GM18867 (cell line): ENCODE measurements around the gene RBM17.
"Not testable (repeated sequence)": the region's sequence is repeated elsewhere in the genome, so short reads cannot be mapped to it uniquely, and the experiment has no call there.

Experiments
- ATAC-seq: cut with Tn5 transposase; IDR thresholded peaks from one replicate; pipeline ENCODE4 v1.9.1; 2021; ENCODE audit warnings: mild to moderate bottlenecking, moderate library complexity; ENCODE audit not compliant: unreplicated experiment

RBM17 gene

DNA sequence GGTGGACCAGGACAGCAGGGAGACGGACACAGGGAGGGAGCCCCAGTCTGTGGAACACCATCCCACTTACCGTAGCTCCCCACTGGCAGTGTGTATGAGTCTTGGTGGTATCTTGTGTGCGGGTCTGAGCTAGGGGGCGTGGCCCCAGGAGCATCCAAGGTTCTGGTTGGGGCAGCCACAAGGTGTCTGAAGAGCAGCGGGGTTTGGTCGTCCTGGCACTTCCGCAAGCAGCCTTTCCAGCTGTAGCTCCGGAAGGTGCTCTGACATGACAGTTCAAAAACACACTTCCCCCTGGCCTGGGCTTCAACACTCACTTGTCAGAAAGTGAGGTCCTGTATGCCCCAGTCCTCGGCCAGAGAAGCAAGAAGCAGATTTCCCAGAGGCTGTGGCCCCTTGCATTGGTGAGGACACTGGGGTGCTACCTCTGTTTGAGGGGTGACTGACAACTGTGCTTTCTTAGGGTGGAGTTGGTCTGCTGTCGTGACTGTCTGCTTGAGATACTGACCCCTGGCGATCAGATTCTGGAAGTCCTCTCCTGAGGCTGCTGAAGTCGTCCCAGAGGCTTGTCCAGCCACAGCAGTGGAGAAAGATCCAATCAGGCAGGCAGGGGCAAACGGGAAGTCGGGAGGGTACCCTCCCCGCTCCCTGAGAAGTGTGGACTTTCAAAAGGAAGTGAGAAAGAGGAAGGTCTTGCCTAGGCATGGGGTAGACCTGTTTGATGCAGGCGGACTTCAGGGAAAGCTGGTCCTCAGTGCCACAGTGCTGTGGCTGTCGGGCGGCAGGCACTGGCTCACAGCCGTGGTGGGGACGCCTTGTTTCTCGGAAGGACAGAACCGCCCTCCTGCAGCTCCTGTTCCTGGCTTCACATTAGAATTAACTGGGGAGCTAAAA is 62.5 kb downstream of the RBM17 start:
- peak; percentile 91 for ATAC-seq

DNA sequence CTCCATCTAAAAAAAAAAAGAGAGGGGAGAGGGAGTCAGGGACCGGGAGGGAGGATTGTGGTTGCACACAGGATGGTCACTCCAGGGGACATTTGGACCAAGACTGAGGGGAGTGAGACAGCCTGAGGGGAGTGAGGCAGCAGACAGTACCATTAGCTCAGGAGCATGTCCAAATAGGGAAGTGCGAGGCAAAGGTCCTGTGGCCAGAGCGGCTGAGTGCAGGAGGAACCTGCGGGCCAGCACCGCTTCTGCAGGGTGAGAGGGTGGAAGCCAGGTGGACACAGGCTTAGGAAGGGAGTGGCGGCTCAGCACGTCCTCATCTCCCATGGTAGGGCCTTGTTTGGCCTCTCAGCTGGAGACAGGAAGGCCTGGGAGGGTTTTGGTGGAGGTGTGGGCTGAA is 65.0 kb downstream of the RBM17 start:
- no peak for ATAC-seq

DNA sequence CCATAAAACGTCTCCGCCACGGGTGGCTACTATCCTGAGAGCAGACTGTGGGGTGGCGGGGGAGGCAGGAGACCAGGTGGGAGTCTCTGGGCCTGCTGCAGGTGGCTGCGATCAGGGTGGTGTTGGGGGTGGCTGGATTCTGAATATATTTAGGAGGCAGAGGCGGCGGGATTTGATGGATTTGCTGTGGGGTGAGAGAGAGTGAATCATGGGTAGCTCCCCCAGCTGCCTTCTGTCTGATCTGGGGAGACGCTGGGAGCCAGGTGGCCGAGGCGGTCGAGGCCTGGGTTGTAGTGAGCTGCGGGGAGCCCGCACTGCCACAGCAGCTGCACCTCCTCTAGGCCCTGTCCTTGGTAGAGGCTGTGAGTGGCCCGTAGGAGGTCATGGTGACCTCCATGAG is 65.7 kb downstream of the RBM17 start:
- ATAC-seq = no peak

- no peak for ATAC-seq
These were observed 69.4 kb downstream of the RBM17 start for GRCh38 chr10:6158276-6158675.

- ATAC-seq = no peak
These were observed 73.1 kb downstream of the RBM17 start for GRCh38 chr10:6161921-6162320.

GRCh38 chr10:6162589-6163356 is 73.9 kb downstream of the RBM17 start:
- ATAC-seq = no peak

GRCh38 chr10:6163364-6164270 is 74.8 kb downstream of the RBM17 start:
- ATAC-seq = peak; percentile 96

GRCh38 chr10:6164271-6165095 is 75.6 kb downstream of the RBM17 start:
- no peak for ATAC-seq

- ATAC-seq = no peak
These were observed 76.4 kb downstream of the RBM17 start for GRCh38 chr10:6165221-6165725.

- ATAC-seq = not testable (repeated sequence)
These were observed 77.1 kb downstream of the RBM17 start for GRCh38 chr10:6165933-6166332.
